GM12878 (cell line): Measurements from ENCODE around the gene CTNNA3. TPM values are rescaled to one million over a fixed set of nuclear protein-coding genes. Genes with fewer than 3 reads are reported as not detected.

Experiments used
- BHLHE40 ChIP-seq, 2 experiments: fragments of 450-650 bp in 1 of 2; IDR thresholded peaks; 2 replicates each; pipeline ENCODE4 v1.6.1; 2011 to 2017; ENCODE audit warnings: low read depth in 2 of 2, borderline replicate concordance in 1 of 2, improper control_type of control experiment in 1 of 2, low read length in 1 of 2, mild to moderate bottlenecking in 1 of 2
- BRCA1 ChIP-seq: IDR thresholded peaks from 2 replicates; pipeline ENCODE4 v1.6.1; 2011; ENCODE audit warnings: low read depth, low read length, improper control_type of control experiment
- DPF2 ChIP-seq: fragments of 450-650 bp; IDR thresholded peaks from 2 replicates; pipeline ENCODE4 v1.6.1; 2017; ENCODE audit warnings: mild to moderate bottlenecking
- FOS ChIP-seq: IDR thresholded peaks from 3 replicates; pipeline ENCODE4 v1.6.1; 2011; ENCODE audit warnings: borderline replicate concordance; ENCODE audit not compliant: insufficient read length; ENCODE audit errors: extremely low read depth
- HCFC1 ChIP-seq: fragments of 150-350 bp; IDR thresholded peaks from 2 replicates; pipeline ENCODE4 v1.6.1; 2014; ENCODE audit warnings: low read length
- JUNB ChIP-seq: IDR thresholded peaks from 2 replicates; pipeline ENCODE4 v1.6.1; 2016; ENCODE audit warnings: antibody characterized with exemption, mild to moderate bottlenecking
- MEF2B ChIP-seq: fragments of 450-650 bp; IDR thresholded peaks from 2 replicates; pipeline ENCODE4 v1.6.1; 2018; ENCODE audit warnings: mild to moderate bottlenecking, moderate library complexity; ENCODE audit not compliant: partially characterized antibody, poor library complexity, severe bottlenecking
- MTA2 ChIP-seq: fragments of 450-650 bp; IDR thresholded peaks from 2 replicates; pipeline ENCODE4 v1.6.1; 2016; ENCODE audit warnings: low read depth, mild to moderate bottlenecking, moderate library complexity
- MYC ChIP-seq: IDR thresholded peaks from 2 replicates; pipeline ENCODE4 v1.6.1; 2011; ENCODE audit warnings: mild to moderate bottlenecking, low read length, moderate library complexity, inconsistent platforms; ENCODE audit not compliant: insufficient read depth, insufficient replicate concordance, insufficient read length, severe bottlenecking
- NFIC ChIP-seq: IDR thresholded peaks from 2 replicates; pipeline ENCODE4 v1.6.1; 2012; ENCODE audit warnings: low read depth, mild to moderate bottlenecking, inconsistent platforms, low read length, moderate library complexity
- NR2C2 ChIP-seq: IDR thresholded peaks from 2 replicates; pipeline ENCODE4 v1.6.1; 2011; ENCODE audit warnings: borderline replicate concordance, low read depth; ENCODE audit not compliant: control insufficient read depth, insufficient read length
- NR2F1 ChIP-seq: fragments of 450-650 bp; conservative IDR thresholded peaks from 2 replicates; pipeline ENCODE4 v1.6.1; 2017; ENCODE audit warnings: mild to moderate bottlenecking
- SREBF2 ChIP-seq: IDR thresholded peaks from 2 replicates; pipeline ENCODE4 v1.6.1; 2012; ENCODE audit warnings: mild to moderate bottlenecking, low read length
- TCF7 ChIP-seq: IDR thresholded peaks from 2 replicates; pipeline ENCODE4 v1.6.1; 2014; ENCODE audit warnings: antibody characterized with exemption, borderline replicate concordance
- ZNF622 ChIP-seq: fragments of 450-650 bp; IDR thresholded peaks from 2 replicates; pipeline ENCODE4 v1.6.1; 2017; ENCODE audit warnings: mild to moderate bottlenecking, inconsistent platforms
- polyA plus RNA-seq, 11 experiments: library from polyadenylated mRNA; depleted of rRNA in 4 of 11; unstranded in 6 of 11; stranded (reverse) in 5 of 11; fragments of >200 nt; fragmentation: Nextera tagmentation in 4 of 11; fragmentation: Illumina TruSeq in 1 of 11; extraction: Ambion mirVana in 4 of 11; extraction: Trizol in 1 of 11; gene quantifications; 1 replicate in 1 of 11; 2 replicates in 10 of 11; pipeline versions ENCODE4 v1.2.1 to v1.2.3, GENCODE V29; 2011 to 2016; ENCODE audit warnings: inconsistent platforms in 2 of 11, missing spikeins in 2 of 11, low read depth in 1 of 11
- total RNA-seq, 4 experiments: library from RNA; depleted of rRNA in 3 of 4; stranded (reverse); fragments of >200 nt in 3 of 4; fragmentation: Illumina TruSeq in 1 of 4; extraction: Trizol in 1 of 4; gene quantifications; 2 replicates each; pipeline versions ENCODE4 v1.2.1 to v1.2.3, GENCODE V29; 2013 to 2021
- TF ChIP-seq, protein P1 (sequence below), 3 experiments: IDR thresholded peaks in 2 of 3; conservative IDR thresholded peaks in 1 of 3; 2 replicates each; pipeline ENCODE4 v1.5.1; 2011; ENCODE audit warnings: low read depth in 3 of 3, low read length in 3 of 3, mild to moderate bottlenecking in 3 of 3, control low read depth in 2 of 3, moderate library complexity in 2 of 3, inconsistent platforms in 1 of 3, mixed read lengths in 1 of 3; ENCODE audit not compliant: control insufficient read depth in 2 of 3, insufficient read depth in 1 of 3; ENCODE audit errors: extremely low read depth in 1 of 3
- TF ChIP-seq, protein P2 (sequence below): IDR thresholded peaks from 2 replicates; pipeline ENCODE4 v1.6.1; 2012; ENCODE audit warnings: low read depth, low read length, improper control_type of control experiment
- TF ChIP-seq, protein P3 (sequence below): fragments of 450-650 bp; formaldehyde crosslinking; IDR thresholded peaks from 2 replicates; pipeline ENCODE4 v1.4.0; 2020; ENCODE audit warnings: mild to moderate bottlenecking, moderate library complexity
- TF ChIP-seq, protein P4 (sequence below): fragments of 450-650 bp; IDR thresholded peaks from 2 replicates; pipeline ENCODE4 v1.6.1; 2016; ENCODE audit warnings: mild to moderate bottlenecking
- TF ChIP-seq, protein P5 (sequence below): fragments of 450-650 bp; IDR thresholded peaks from 2 replicates; pipeline ENCODE4 v1.6.1; 2017; ENCODE audit warnings: antibody characterized with exemption, mild to moderate bottlenecking, moderate library complexity

The CTNNA3 gene
- total and polyA plus RNA-seq, 10 of the 15 experiments (the other 5 are each of a cell fraction or from before 2014, with no cell fraction given) = under 0.01 to 4.5 (median 0.22) TPM; not detected in 2

DNA sequence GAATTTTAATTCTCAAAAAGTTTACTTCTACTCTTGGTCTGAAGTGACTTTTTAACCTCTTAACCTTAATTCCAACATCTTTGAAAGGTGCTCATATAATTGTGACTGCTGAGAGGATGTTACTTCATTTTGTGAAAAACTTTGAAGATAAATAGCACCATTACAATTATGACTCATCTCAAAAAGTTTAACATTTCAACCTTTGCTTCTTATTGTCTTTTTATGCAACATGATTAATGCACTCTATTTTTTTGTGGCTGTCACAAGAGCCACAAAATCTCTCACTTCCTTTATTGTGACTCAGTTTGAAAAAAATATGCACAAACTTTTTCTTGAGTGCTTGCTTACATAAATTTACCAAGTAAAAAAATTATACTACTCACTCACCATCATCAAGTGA lies 387.1 kb downstream of the CTNNA3 start (continued):
- TF ChIP-seq, protein P1, sequence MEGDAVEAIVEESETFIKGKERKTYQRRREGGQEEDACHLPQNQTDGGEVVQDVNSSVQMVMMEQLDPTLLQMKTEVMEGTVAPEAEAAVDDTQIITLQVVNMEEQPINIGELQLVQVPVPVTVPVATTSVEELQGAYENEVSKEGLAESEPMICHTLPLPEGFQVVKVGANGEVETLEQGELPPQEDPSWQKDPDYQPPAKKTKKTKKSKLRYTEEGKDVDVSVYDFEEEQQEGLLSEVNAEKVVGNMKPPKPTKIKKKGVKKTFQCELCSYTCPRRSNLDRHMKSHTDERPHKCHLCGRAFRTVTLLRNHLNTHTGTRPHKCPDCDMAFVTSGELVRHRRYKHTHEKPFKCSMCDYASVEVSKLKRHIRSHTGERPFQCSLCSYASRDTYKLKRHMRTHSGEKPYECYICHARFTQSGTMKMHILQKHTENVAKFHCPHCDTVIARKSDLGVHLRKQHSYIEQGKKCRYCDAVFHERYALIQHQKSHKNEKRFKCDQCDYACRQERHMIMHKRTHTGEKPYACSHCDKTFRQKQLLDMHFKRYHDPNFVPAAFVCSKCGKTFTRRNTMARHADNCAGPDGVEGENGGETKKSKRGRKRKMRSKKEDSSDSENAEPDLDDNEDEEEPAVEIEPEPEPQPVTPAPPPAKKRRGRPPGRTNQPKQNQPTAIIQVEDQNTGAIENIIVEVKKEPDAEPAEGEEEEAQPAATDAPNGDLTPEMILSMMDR (IDR thresholded peaks at IDR 0.05 in 2 of 3, conservative IDR thresholded peaks at IDR 0.05 in 1 of 3; ENCODE audit: control insufficient read depth in 2 of 3, extremely low read depth in 1 of 3, insufficient read depth in 1 of 3, low read depth in 3 of 3, low read length in 3 of 3) = no peak
- TF ChIP-seq SREBF2 (no peak), MTA2 (peak; percentile 96), NR2F1 (peak; percentile 95), FOS (no peak), BRCA1 (no peak), NR2C2 (no peak), JUNB (peak; percentile 54), MYC (no peak), BHLHE40 (IDR thresholded peaks at IDR 0.05; ENCODE audit: borderline replicate concordance in 1 of 2, low read depth in 2 of 2, low read length in 1 of 2) (peak in 1 of 2 experiments; percentile 22; a peak in 1 of 4 replicates), ZNF622 (no peak), MEF2B (no peak), NFIC (peak; percentile 46; the same call in 1 of the 2 replicates), DPF2 (peak; percentile 92), TCF7 (no peak), HCFC1 (no peak)
- TF ChIP-seq, protein P2, sequence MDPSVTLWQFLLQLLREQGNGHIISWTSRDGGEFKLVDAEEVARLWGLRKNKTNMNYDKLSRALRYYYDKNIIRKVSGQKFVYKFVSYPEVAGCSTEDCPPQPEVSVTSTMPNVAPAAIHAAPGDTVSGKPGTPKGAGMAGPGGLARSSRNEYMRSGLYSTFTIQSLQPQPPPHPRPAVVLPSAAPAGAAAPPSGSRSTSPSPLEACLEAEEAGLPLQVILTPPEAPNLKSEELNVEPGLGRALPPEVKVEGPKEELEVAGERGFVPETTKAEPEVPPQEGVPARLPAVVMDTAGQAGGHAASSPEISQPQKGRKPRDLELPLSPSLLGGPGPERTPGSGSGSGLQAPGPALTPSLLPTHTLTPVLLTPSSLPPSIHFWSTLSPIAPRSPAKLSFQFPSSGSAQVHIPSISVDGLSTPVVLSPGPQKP = no peak
- TF ChIP-seq, protein P3, sequence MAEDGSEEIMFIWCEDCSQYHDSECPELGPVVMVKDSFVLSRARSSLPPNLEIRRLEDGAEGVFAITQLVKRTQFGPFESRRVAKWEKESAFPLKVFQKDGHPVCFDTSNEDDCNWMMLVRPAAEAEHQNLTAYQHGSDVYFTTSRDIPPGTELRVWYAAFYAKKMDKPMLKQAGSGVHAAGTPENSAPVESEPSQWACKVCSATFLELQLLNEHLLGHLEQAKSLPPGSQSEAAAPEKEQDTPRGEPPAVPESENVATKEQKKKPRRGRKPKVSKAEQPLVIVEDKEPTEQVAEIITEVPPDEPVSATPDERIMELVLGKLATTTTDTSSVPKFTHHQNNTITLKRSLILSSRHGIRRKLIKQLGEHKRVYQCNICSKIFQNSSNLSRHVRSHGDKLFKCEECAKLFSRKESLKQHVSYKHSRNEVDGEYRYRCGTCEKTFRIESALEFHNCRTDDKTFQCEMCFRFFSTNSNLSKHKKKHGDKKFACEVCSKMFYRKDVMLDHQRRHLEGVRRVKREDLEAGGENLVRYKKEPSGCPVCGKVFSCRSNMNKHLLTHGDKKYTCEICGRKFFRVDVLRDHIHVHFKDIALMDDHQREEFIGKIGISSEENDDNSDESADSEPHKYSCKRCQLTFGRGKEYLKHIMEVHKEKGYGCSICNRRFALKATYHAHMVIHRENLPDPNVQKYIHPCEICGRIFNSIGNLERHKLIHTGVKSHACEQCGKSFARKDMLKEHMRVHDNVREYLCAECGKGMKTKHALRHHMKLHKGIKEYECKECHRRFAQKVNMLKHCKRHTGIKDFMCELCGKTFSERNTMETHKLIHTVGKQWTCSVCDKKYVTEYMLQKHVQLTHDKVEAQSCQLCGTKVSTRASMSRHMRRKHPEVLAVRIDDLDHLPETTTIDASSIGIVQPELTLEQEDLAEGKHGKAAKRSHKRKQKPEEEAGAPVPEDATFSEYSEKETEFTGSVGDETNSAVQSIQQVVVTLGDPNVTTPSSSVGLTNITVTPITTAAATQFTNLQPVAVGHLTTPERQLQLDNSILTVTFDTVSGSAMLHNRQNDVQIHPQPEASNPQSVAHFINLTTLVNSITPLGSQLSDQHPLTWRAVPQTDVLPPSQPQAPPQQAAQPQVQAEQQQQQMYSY (CRISPR knock-in tag) = no peak
- TF ChIP-seq, protein P4, sequence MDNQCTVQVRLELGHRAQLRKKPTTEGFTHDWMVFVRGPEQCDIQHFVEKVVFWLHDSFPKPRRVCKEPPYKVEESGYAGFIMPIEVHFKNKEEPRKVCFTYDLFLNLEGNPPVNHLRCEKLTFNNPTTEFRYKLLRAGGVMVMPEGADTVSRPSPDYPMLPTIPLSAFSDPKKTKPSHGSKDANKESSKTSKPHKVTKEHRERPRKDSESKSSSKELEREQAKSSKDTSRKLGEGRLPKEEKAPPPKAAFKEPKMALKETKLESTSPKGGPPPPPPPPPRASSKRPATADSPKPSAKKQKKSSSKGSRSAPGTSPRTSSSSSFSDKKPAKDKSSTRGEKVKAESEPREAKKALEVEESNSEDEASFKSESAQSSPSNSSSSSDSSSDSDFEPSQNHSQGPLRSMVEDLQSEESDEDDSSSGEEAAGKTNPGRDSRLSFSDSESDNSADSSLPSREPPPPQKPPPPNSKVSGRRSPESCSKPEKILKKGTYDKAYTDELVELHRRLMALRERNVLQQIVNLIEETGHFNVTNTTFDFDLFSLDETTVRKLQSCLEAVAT = no peak
- TF ChIP-seq, protein P5, sequence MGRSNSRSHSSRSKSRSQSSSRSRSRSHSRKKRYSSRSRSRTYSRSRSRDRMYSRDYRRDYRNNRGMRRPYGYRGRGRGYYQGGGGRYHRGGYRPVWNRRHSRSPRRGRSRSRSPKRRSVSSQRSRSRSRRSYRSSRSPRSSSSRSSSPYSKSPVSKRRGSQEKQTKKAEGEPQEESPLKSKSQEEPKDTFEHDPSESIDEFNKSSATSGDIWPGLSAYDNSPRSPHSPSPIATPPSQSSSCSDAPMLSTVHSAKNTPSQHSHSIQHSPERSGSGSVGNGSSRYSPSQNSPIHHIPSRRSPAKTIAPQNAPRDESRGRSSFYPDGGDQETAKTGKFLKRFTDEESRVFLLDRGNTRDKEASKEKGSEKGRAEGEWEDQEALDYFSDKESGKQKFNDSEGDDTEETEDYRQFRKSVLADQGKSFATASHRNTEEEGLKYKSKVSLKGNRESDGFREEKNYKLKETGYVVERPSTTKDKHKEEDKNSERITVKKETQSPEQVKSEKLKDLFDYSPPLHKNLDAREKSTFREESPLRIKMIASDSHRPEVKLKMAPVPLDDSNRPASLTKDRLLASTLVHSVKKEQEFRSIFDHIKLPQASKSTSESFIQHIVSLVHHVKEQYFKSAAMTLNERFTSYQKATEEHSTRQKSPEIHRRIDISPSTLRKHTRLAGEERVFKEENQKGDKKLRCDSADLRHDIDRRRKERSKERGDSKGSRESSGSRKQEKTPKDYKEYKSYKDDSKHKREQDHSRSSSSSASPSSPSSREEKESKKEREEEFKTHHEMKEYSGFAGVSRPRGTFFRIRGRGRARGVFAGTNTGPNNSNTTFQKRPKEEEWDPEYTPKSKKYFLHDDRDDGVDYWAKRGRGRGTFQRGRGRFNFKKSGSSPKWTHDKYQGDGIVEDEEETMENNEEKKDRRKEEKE = no peak
